T-cell (primary cell): Measurements from ENCODE around the gene MSH4. TPM values are rescaled to one million over a fixed set of nuclear protein-coding genes. Genes with fewer than 3 reads are reported as not detected.
"Not testable (repeated sequence)": the region's sequence is repeated elsewhere in the genome, so short reads cannot be mapped to it uniquely, and the experiment has no call there.

ENCODE experiments used
- ATAC-seq, 4 experiments: fragments of 200-7000 bp in 3 of 4; fragments of 150-1000 bp in 1 of 4; cut with Tn5 transposase; replicated peaks in 1 of 4; 1 replicate in 3 of 4; 2 replicates in 1 of 4; pipeline ENCODE4 v1.10.0; 2021; ENCODE audit warnings: moderate library complexity in 3 of 4, mild to moderate bottlenecking in 2 of 4, moderate number of reproducible peaks in 1 of 4
- CTCF ChIA-PET, 2 donors: fragments of 300-600 bp; sonication (Branson Sonifier 250); formaldehyde crosslinking; loops; one replicate each; lab custom pipeline; 2022; ENCODE audit warnings: antibody characterized with exemption in 2 of 2; lab: Charles Lee
- POLR2A ChIA-PET, 2 donors: fragments of 300-600 bp; sonication (Branson Sonifier 250); formaldehyde crosslinking; loops; one replicate each; lab custom pipeline; 2022; ENCODE audit warnings: antibody characterized with exemption in 2 of 2; lab: Charles Lee
- DNase-seq, 35 experiments: peaks; one replicate each; pipeline versions ENCODE4 v3.0.0 to v3.0.0-alpha.2; 2013 to 2023
- H3K27ac ChIP-seq: one replicate; pipeline ENCODE4 v1.5.1; 2013; ENCODE audit warnings: low read length
- H3K27me3 ChIP-seq, 2 experiments: replicated peaks in 1 of 2; 1 replicate in 1 of 2; 2 replicates in 1 of 2; pipeline versions ENCODE4 v1.6.1 to v1.7.0; 2013; ENCODE audit warnings: low read length in 1 of 2, mixed read lengths in 1 of 2; ENCODE audit not compliant: control insufficient read depth in 2 of 2, insufficient read depth in 2 of 2; ENCODE audit errors: extremely low read depth in 1 of 2
- H3K36me3 ChIP-seq, 2 donors: 1 replicate in 1 of 2; 2 replicates in 1 of 2; pipeline versions ENCODE4 v1.6.1 to v1.7.0; 2013; ENCODE audit warnings: low read length in 1 of 2; ENCODE audit not compliant: control insufficient read depth in 2 of 2, insufficient read depth in 1 of 2; ENCODE audit errors: extremely low read depth in 1 of 2
- H3K4me1 ChIP-seq, 2 experiments: 1 replicate in 1 of 2; 2 replicates in 1 of 2; pipeline versions ENCODE4 v1.6.1 to v1.7.0; 2013; ENCODE audit warnings: low read length in 2 of 2, mixed read lengths in 1 of 2; ENCODE audit not compliant: insufficient read depth in 2 of 2, control insufficient read depth in 1 of 2; ENCODE audit errors: extremely low read depth in 1 of 2
- H3K4me3 ChIP-seq, 2 donors: 1 replicate in 1 of 2; 2 replicates in 1 of 2; pipeline versions ENCODE4 v1.5.1 to v1.7.0; 2013; ENCODE audit warnings: mild to moderate bottlenecking in 2 of 2, low read length in 1 of 2, moderate library complexity in 1 of 2; ENCODE audit not compliant: control insufficient read depth in 1 of 2; ENCODE audit errors: extremely low read depth in 1 of 2
- H3K9me3 ChIP-seq: 2 replicates; pipeline ENCODE4 v1.7.0; 2013
- H3K27ac Mint-ChIP-seq, 2 donors: one replicate each; pipeline ENCODE4 v1.8.0; 2020 to 2021; ENCODE audit warnings: mild to moderate bottlenecking in 2 of 2, mixed read lengths in 2 of 2
- H3K27me3 Mint-ChIP-seq, 2 donors: one replicate each; pipeline ENCODE4 v1.8.0; 2021 to 2022; ENCODE audit warnings: mixed read lengths in 2 of 2
- H3K36me3 Mint-ChIP-seq: one replicate; pipeline ENCODE4 v1.8.0; 2021; ENCODE audit warnings: mixed read lengths
- H3K4me1 Mint-ChIP-seq, 3 donors: one replicate each; pipeline ENCODE4 v1.8.0; 2020 to 2022; ENCODE audit warnings: mixed read lengths in 3 of 3, mild to moderate bottlenecking in 1 of 3
- H3K4me3 Mint-ChIP-seq, 3 donors: one replicate each; pipeline ENCODE4 v1.8.0; 2020 to 2022; ENCODE audit warnings: mild to moderate bottlenecking in 3 of 3, mixed read lengths in 3 of 3, moderate library complexity in 3 of 3
- H3K9me3 Mint-ChIP-seq, 3 donors: one replicate each; pipeline ENCODE4 v1.8.0; 2020 to 2022; ENCODE audit warnings: mixed read lengths in 3 of 3
- WGBS: methylation state at CpG from one replicate; pipeline ENCODE4 v1.1.5; 2013; ENCODE audit warnings: missing lambda C conversion rate; ENCODE audit not compliant: insufficient coverage; 5-methylcytosine and 5-hydroxymethylcytosine counted together
- total RNA-seq, 35 experiments: library from RNA in 6 of 35; stranded (reverse) in 6 of 35; fragments of 120-200 nt in 1 of 35; gene quantifications; one replicate each; pipeline versions ENCODE4 v1.2.1 to v1.2.4 and lab custom pipeline; 2013 to 2026

The MSH4 gene
- total RNA-seq, 5 donors from 2014 or later (not counting 1 experiment from before 2014, with no cell fraction given), result 0.41 to 0.54 (median 0.43) TPM; not detected in 1

GRCh38 chr1:75801480-75801879, 4.8 kb downstream of the MSH4 start:
- H3K27ac ChIP-seq, H3K36me3 ChIP-seq, H3K9me3 ChIP-seq, DNase-seq, H3K4me3 Mint-ChIP-seq, H3K27me3 ChIP-seq, H3K27ac Mint-ChIP-seq, POLR2A ChIA-PET, H3K4me1 Mint-ChIP-seq, H3K27me3 Mint-ChIP-seq, H3K36me3 Mint-ChIP-seq, H3K4me3 ChIP-seq, H3K4me1 ChIP-seq, H3K9me3 Mint-ChIP-seq, ATAC-seq: not testable (repeated sequence)
- CTCF ChIA-PET, result interaction anchor here in 1 of 2 donors (0.6 kb wide), 1 partner anchor 32 kb away, joined by 3 read pairs; no protein-coding TSS in a partner anchor
- no CpG with 5 or more reads among the region's 2 CpGs for WGBS

GRCh38 chr1:75808921-75809320, 12.2 kb downstream of the MSH4 start:
- Histone ChIP-seq H3K27ac (no peak overlapping the region), H3K27me3 (no peaks in the 10 kb centered on the region), H3K4me1 (no peaks in the 10 kb centered on the region), H3K4me3 (no peak overlapping the region), H3K9me3 (no peaks in the 10 kb centered on the region), H3K36me3 (no peaks in the 10 kb centered on the region)
- Mint-ChIP-seq H3K27ac (no peak overlapping the region), H3K4me1 (no peaks in the 10 kb centered on the region), H3K27me3 (no peaks in the 10 kb centered on the region), H3K36me3 (peaks cover 7% of the 10 kb centered on the region), H3K9me3 (no peaks in the 10 kb centered on the region), H3K4me3 (no peak overlapping the region)
- ChIA-PET CTCF (no interaction called here), POLR2A (no interaction called here)
- DNase-seq (no peak), ATAC-seq (no peak)
- WGBS, result 80% methylated on average over 1 of the region's 4 CpGs

- ATAC-seq, H3K27ac ChIP-seq, H3K9me3 ChIP-seq, H3K27me3 Mint-ChIP-seq, DNase-seq, H3K9me3 Mint-ChIP-seq, H3K4me1 ChIP-seq, POLR2A ChIA-PET, H3K27me3 ChIP-seq, H3K27ac Mint-ChIP-seq, H3K4me3 Mint-ChIP-seq, H3K36me3 Mint-ChIP-seq, H3K36me3 ChIP-seq, H3K4me3 ChIP-seq, H3K4me1 Mint-ChIP-seq: not testable (repeated sequence)
- no CpG with 5 or more reads among the region's 3 CpGs for WGBS
- CTCF ChIA-PET, result interaction anchor here in 1 of 2 donors (0.7 kb wide), 1 partner anchor 1601 kb away, joined by 3 read pairs; no protein-coding TSS in a partner anchor
Measured at GRCh38 chr1:75810113-75810512, 13.4 kb downstream of the MSH4 start.

- DNase-seq, result no peak
- WGBS, result no CpG with 5 or more reads among the region's 1 CpG
- no peak overlapping the region for H3K27ac Mint-ChIP-seq
- Histone ChIP-seq H3K4me1 (no peaks in the 10 kb centered on the region), H3K36me3 (no peaks in the 10 kb centered on the region), H3K9me3 (no peaks in the 10 kb centered on the region), H3K4me3 (no peak overlapping the region), H3K27me3 (no peaks in the 10 kb centered on the region), H3K27ac (no peak overlapping the region)
- no peak overlapping the region for H3K4me3 Mint-ChIP-seq
- no peak for ATAC-seq
- H3K27me3 Mint-ChIP-seq, result no peaks in the 10 kb centered on the region
- ChIA-PET CTCF (no interaction called here), POLR2A (no interaction called here)
- no peaks in the 10 kb centered on the region for H3K4me1 Mint-ChIP-seq
- H3K36me3 Mint-ChIP-seq, result peaks cover 7% of the 10 kb centered on the region
- H3K9me3 Mint-ChIP-seq, result no peaks in the 10 kb centered on the region
Measured at GRCh38 chr1:75811211-75811981, 14.7 kb downstream of the MSH4 start.

GRCh38 chr1:75812065-75812464, 15.4 kb downstream of the MSH4 start:
- WGBS, result no CpG with 5 or more reads among the region's 3 CpGs
- Histone ChIP-seq H3K36me3 (no peaks in the 10 kb centered on the region), H3K9me3 (no peaks in the 10 kb centered on the region), H3K27me3 (no peaks in the 10 kb centered on the region), H3K27ac (no peak overlapping the region), H3K4me3 (no peak overlapping the region), H3K4me1 (no peaks in the 10 kb centered on the region)
- ChIA-PET POLR2A (no interaction called here), CTCF (no interaction called here)
- Mint-ChIP-seq H3K36me3 (peaks cover 7% of the 10 kb centered on the region), H3K27ac (no peak overlapping the region), H3K27me3 (no peaks in the 10 kb centered on the region), H3K4me1 (no peaks in the 10 kb centered on the region), H3K4me3 (no peak overlapping the region), H3K9me3 (no peaks in the 10 kb centered on the region)
- no peak for ATAC-seq
- DNase-seq, result no peak

GRCh38 chr1:75823596-75823995, 26.9 kb downstream of the MSH4 start:
- POLR2A ChIA-PET, H3K4me1 Mint-ChIP-seq, H3K4me1 ChIP-seq, CTCF ChIA-PET, H3K36me3 ChIP-seq, H3K27ac ChIP-seq, H3K27me3 Mint-ChIP-seq, DNase-seq, H3K9me3 ChIP-seq, H3K27ac Mint-ChIP-seq, H3K27me3 ChIP-seq, H3K4me3 Mint-ChIP-seq, ATAC-seq, H3K4me3 ChIP-seq: not testable (repeated sequence)
- no CpG with 5 or more reads among the region's 1 CpG for WGBS
- peaks cover 19% of the 10 kb centered on the region for H3K36me3 Mint-ChIP-seq
- H3K9me3 Mint-ChIP-seq, result peaks cover 3 to 18% (median 17%) of the 10 kb centered on the region in 3 donors
